Mesothelial cell of epicardium (in vitro differentiated cells): ENCODE measurements around the gene PGBD5. TPM values are rescaled to one million over a fixed set of nuclear protein-coding genes. Genes with fewer than 3 reads are reported as not detected.

Source experiments
- DNase-seq, 2 experiments: peaks; one replicate each; pipeline ENCODE4 v3.0.0; 2021; ENCODE audit warnings: low spot score in 2 of 2; ENCODE audit not compliant: unreplicated experiment in 2 of 2
- H3K27ac Mint-ChIP-seq: 2 replicates; pipeline ENCODE4 v1.8.0; 2021; ENCODE audit warnings: mixed read lengths
- H3K27me3 Mint-ChIP-seq: 2 replicates; pipeline ENCODE4 v1.8.0; 2021; ENCODE audit warnings: low read depth, mixed read lengths
- H3K36me3 Mint-ChIP-seq: 2 replicates; pipeline ENCODE4 v1.8.0; 2021; ENCODE audit warnings: mixed read lengths
- H3K4me1 Mint-ChIP-seq: 2 replicates; pipeline ENCODE4 v1.8.0; 2021; ENCODE audit warnings: mixed read lengths
- H3K4me3 Mint-ChIP-seq: 2 replicates; pipeline ENCODE4 v1.8.0; 2021; ENCODE audit warnings: mild to moderate bottlenecking, moderate library complexity, mixed read lengths
- H3K9me3 Mint-ChIP-seq: 2 replicates; pipeline ENCODE4 v1.8.0; 2021; ENCODE audit warnings: mixed read lengths
- total RNA-seq: library from RNA; stranded (reverse); gene quantifications from 3 replicates; pipeline ENCODE4 v1.2.1, GENCODE V29; 2021
- TF ChIP-seq, protein P1 (sequence below): fragments of 200-600 bp; sonication (generic); IDR thresholded peaks from one replicate; pipeline ENCODE4 v1.5.0; 2021; ENCODE audit warnings: antibody characterized with exemption; ENCODE audit not compliant: unreplicated experiment

PGBD5 gene
- total RNA-seq, 1 donor from 2014 or later, result 0.94 TPM

DNA sequence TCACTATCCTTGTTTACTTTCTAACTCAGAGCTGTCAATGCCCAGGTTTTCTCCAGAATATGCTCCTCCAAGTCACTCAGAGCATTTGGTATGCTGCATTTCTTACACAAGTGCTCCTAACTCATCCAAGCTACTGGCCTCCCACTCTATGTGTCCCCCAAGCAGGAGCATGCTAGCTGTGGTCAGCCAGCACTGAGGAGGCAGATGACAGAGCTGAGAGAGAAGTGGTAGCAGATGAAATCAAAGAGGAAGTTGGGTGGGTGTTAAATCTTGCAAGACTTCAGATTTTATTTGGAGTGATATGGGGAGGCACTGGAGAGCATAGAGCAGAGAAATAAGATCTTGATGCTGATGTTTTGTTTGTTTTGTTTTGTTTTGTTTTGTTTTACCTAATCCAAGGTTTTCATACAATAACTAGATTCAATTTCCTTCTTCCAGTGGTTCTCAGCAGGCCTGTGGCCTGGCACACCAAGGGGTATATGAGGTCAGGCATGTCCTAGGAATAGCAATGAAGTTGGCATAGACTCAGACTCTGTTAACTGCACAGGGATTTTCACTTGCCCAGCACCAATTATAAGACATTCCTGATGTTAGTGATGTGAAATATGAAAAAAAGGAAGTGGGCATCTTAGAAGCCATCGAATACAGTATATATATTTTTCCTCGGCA lies 3.1 kb upstream of the PGBD5 start:
- peaks cover 35% of the 10 kb centered on the region for H3K27me3 Mint-ChIP-seq

DNA sequence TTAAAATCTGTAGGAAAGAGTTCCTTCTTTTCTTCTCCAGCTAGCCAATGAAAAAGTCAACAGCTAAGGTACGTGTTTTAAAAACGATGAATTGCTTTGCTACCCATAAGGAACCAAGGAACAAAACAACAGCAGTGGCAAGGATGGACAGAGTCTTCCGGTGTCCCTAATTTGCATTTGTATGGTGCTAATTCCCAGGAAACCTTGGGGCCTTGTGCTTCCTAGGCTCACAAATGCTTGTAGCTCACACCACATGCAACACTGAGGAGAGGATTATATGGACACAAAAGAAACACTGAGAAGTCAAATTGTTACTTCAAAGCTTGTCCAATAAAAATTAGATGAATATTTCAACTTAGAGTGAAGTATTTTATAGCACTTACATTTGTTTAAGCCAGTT lies 1.8 kb upstream of the PGBD5 start:
- DNase-seq, result no peak
- no peak overlapping the region for H3K4me3 Mint-ChIP-seq

More for the DNA sequence above, 3.1 kb upstream of the PGBD5 start:
- Mint-ChIP-seq H3K4me1 (peaks cover 13% of the 10 kb centered on the region), H3K36me3 (no peaks in the 10 kb centered on the region), H3K27ac (no peak overlapping the region), H3K9me3 (no peaks in the 10 kb centered on the region), H3K4me3 (no peak overlapping the region)
- DNase-seq, result no peak
- TF ChIP-seq, protein P1, sequence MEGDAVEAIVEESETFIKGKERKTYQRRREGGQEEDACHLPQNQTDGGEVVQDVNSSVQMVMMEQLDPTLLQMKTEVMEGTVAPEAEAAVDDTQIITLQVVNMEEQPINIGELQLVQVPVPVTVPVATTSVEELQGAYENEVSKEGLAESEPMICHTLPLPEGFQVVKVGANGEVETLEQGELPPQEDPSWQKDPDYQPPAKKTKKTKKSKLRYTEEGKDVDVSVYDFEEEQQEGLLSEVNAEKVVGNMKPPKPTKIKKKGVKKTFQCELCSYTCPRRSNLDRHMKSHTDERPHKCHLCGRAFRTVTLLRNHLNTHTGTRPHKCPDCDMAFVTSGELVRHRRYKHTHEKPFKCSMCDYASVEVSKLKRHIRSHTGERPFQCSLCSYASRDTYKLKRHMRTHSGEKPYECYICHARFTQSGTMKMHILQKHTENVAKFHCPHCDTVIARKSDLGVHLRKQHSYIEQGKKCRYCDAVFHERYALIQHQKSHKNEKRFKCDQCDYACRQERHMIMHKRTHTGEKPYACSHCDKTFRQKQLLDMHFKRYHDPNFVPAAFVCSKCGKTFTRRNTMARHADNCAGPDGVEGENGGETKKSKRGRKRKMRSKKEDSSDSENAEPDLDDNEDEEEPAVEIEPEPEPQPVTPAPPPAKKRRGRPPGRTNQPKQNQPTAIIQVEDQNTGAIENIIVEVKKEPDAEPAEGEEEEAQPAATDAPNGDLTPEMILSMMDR, result no peak

DNA sequence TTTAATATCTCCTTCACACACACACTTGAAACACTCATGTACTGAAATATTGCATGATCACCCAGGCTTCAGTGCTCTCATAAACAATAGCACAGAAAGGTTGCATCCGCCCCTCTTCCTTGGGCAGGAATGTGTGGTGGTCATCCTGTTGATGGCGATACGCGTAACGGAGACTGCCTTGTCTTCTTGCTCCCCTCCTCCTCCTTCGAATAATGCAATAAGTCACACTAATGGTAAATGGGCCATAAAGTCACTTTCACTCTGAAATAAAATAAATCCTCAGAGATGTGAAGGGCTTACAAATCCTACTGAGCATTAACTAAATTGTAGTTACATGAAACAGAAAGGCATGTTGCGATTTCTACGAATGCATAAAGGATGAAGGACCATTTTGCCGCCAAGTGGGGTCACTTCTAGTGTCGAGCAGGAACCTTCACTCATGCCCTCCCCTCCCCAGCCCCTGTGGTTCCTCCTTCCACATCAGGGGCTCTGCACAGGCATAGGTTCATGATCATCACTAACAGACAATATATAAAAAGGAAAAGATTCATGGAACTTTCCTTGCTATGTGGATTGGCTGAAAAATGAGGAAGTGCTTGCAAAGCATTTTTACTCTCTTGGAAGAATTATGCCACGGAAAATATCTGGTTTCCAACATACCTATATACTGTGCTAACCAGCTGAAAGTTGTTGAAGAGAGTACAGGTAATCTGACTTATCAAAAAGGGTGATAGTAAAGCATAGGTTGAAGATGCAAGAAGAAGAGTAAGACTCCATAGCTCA lies 1.2 kb upstream of the PGBD5 start:
- Mint-ChIP-seq H3K36me3 (no peaks in the 10 kb centered on the region), H3K27me3 (peaks cover 50% of the 10 kb centered on the region), H3K9me3 (no peaks in the 10 kb centered on the region), H3K4me1 (peaks cover 14% of the 10 kb centered on the region), H3K4me3 (peak overlapping the region; percentile 52), H3K27ac (no peak overlapping the region)
- TF ChIP-seq, protein P1, result no peak
- DNase-seq, result no peak

More for the DNA sequence above, 1.8 kb upstream of the PGBD5 start:
- Mint-ChIP-seq H3K9me3 (no peaks in the 10 kb centered on the region), H3K36me3 (no peaks in the 10 kb centered on the region), H3K27me3 (peaks cover 43% of the 10 kb centered on the region), H3K4me1 (peaks cover 14% of the 10 kb centered on the region), H3K27ac (no peak overlapping the region)
- TF ChIP-seq, protein P1, result no peak

DNA sequence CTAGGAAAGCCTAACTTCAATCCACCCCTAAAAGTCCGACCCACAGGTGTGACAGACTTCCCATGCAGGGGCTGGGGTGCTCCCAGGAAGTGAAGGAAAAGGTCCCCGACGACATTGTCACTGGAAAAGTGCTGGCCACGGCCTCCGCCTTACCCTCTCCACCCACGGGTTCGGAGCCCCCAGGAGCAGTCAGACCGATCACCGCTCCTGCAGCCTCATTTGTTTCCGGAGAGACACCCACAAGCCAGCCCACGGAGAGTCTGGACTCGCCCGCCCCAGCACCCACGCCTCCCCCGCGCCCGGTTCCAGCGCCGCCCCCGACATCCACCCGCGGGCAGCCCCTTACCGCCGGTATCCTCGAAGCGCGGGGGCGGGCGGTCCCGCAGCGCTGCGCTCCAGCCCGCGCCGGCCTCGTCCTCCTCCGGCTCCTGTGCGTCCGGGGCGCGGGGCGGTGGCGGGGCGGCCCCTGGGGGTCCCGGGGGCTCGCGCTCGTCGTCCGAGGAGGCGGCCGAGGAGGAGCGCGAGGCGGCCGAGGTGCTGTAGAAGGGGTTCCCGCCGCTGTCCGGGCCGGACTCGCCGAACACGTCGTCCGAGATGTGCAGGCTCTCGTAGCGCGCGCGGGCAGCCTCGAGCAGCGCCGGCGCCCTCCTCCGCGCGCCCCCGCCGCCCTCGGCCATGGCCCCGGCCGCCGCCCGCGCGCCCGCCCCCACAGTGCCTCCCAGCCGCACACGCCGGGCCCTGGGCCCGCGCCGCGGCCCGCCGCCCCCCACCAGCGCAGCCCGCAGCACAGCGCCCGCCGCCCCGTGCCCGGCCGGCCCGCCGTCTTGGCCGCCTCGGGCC lies 660 bp downstream of the PGBD5 start:
- H3K9me3 Mint-ChIP-seq, result no peaks in the 10 kb centered on the region
- no peak overlapping the region for H3K27ac Mint-ChIP-seq
- H3K36me3 Mint-ChIP-seq, result no peaks in the 10 kb centered on the region
- peaks cover 14% of the 10 kb centered on the region for H3K4me1 Mint-ChIP-seq
- H3K4me3 Mint-ChIP-seq, result peak overlapping the region; percentile 65
- TF ChIP-seq, protein P1, result no peak
- DNase-seq, result peak in 1 of 2 experiments; percentile 42
- H3K27me3 Mint-ChIP-seq, result peaks cover 67% of the 10 kb centered on the region

DNA sequence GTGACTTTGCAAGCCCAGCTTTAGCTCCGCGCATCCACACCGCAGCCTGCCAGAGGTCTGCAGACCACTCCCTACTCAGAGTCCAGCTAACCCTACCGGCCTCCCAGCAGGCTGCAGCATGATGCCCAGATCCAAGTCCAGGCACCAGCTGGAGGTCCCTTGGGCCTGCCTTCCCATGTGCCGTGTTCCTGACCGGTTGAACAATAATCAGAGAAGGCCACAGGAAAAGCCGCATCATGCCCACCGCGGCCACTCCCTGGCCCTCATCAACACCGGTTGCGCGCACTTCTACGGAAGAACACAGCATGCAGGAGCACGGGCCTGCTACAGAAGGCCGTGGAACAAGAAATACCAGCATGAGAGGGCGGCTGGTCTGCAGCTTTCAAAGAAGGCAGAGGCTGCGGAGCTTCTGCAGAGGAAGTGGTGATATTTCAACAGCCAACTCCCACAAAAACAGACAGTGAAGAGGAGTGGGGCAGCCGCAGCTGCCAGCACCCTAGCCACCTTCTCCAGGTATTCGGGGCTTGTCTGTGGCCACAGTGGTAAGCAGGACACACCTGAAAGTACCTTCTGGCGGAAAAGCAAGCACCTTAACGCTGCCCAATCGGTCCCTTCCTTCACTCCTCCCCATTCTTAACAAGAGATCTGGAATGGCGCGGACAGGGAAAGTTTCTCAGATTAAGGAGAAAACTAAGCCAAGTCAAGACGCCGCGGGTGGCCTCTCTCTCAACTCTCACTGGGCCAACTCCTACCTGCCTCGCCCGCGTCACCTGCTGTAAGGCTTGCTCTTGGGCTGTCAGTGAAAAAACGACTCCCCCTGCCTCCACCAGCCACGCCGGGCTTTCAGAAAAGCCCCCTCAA lies 1.5 kb downstream of the PGBD5 start:
- H3K27me3 Mint-ChIP-seq, result peaks cover 76% of the 10 kb centered on the region
- H3K9me3 Mint-ChIP-seq, result peaks cover 3% of the 10 kb centered on the region
- no peak overlapping the region for H3K27ac Mint-ChIP-seq
- H3K4me1 Mint-ChIP-seq, result peaks cover 14% of the 10 kb centered on the region
- no peaks in the 10 kb centered on the region for H3K36me3 Mint-ChIP-seq
- TF ChIP-seq, protein P1, result no peak
- no peak for DNase-seq
- H3K4me3 Mint-ChIP-seq, result peak overlapping the region; percentile 65
